Measurements from ENCODE around the gene FAM171A1. TPM values are rescaled to one million over a fixed set of nuclear protein-coding genes. Genes with fewer than 3 reads are reported as not detected.

Gene FAM171A1
- total and polyA plus RNA-seq, 2 donors (not counting 3 experiments of a cell fraction or from before 2014, with no cell fraction given), result 56.3 to 75.8 TPM

- dilution Hi-C loops (cut with MboI; ENCODE audit: extremely low pct_ligation_motif_present, low sequenced_read_pairs) (no loop called here), intact Hi-C loops (cut with micrococcal nuclease) (no loop called here)
- CTCF ChIA-PET, result interaction anchor here (1.6 kb wide), 1 partner anchor 106 kb away, joined by 3 read pairs; the partner anchor contains the start of gene FAM171A1
Measured at GRCh38 chr10:15265056-15265455, 106.0 kb downstream of the FAM171A1 start.

GRCh38 chr10:15263657-15264323 lies 107.3 kb downstream of the FAM171A1 start:
- H3K4me3 ChIP-seq (replicated peaks in 1 of 3; ENCODE audit: insufficient read depth in 1 of 3, low read depth in 1 of 3, low read length in 3 of 3), result no peak overlapping the region
- no peak for DNase-seq (ENCODE audit: low read depth, low spot score)
- H3K27me3 ChIP-seq (ENCODE audit: control insufficient read depth in 2 of 2, insufficient read depth in 2 of 2, low read length in 2 of 2), result no peaks in the 10 kb centered on the region
- TF ChIP-seq POLR2AphosphoS5 (IDR thresholded peaks at IDR 0.05; ENCODE audit: insufficient read depth, low read depth, low read length) (no peak), EZH2 (IDR thresholded peaks at IDR 0.05; ENCODE audit: borderline replicate concordance, low read depth, low read length, severe bottlenecking) (no peak), POLR2A (IDR thresholded peaks at IDR 0.05; ENCODE audit: low read depth, low read length) (no peak), MYC (IDR thresholded peaks at IDR 0.05; ENCODE audit: low read depth, low read length) (no peak), MAX (IDR thresholded peaks at IDR 0.05; ENCODE audit: insufficient read depth, insufficient read length) (no peak), JUN (IDR thresholded peaks at IDR 0.05; ENCODE audit: borderline replicate concordance, insufficient read depth, insufficient read length, low read depth) (no peak), GATA2 (IDR thresholded peaks at IDR 0.05; ENCODE audit: insufficient read depth, insufficient read length, low read depth, low read length) (no peak), FOS (IDR thresholded peaks at IDR 0.05; ENCODE audit: borderline replicate concordance, insufficient read depth, low read length) (no peak)
- TF ChIP-seq, protein P1, sequence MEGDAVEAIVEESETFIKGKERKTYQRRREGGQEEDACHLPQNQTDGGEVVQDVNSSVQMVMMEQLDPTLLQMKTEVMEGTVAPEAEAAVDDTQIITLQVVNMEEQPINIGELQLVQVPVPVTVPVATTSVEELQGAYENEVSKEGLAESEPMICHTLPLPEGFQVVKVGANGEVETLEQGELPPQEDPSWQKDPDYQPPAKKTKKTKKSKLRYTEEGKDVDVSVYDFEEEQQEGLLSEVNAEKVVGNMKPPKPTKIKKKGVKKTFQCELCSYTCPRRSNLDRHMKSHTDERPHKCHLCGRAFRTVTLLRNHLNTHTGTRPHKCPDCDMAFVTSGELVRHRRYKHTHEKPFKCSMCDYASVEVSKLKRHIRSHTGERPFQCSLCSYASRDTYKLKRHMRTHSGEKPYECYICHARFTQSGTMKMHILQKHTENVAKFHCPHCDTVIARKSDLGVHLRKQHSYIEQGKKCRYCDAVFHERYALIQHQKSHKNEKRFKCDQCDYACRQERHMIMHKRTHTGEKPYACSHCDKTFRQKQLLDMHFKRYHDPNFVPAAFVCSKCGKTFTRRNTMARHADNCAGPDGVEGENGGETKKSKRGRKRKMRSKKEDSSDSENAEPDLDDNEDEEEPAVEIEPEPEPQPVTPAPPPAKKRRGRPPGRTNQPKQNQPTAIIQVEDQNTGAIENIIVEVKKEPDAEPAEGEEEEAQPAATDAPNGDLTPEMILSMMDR (IDR thresholded peaks at IDR 0.05; ENCODE audit: extremely low read depth in 1 of 2, insufficient read depth in 1 of 2, low read depth in 1 of 2, low read length in 2 of 2), result no peak
- no TSS peak for BruUV-seq (replicated peaks)
- no peaks in the 10 kb centered on the region for H3K9me3 ChIP-seq (replicated peaks; ENCODE audit: control insufficient read depth, insufficient read depth, low read length)
- no peak overlapping the region for H3K4me2 ChIP-seq (ENCODE audit: insufficient read depth, low read length)
- dilution Hi-C loops (cut with MboI; ENCODE audit: extremely low pct_ligation_motif_present, low sequenced_read_pairs) (no loop called here), intact Hi-C loops (cut with micrococcal nuclease) (loop anchor here (5.0 kb wide), 1 partner anchor 104 kb away; no protein-coding TSS in a partner anchor)
- H3K9ac ChIP-seq (replicated peaks; ENCODE audit: extremely low read depth, insufficient read depth, low read length), result no peak overlapping the region
- H4K20me1 ChIP-seq (replicated peaks; ENCODE audit: control insufficient read depth, extremely low read depth, insufficient read depth, low read length), result no peaks in the 10 kb centered on the region
- no peak overlapping the region for H2AFZ ChIP-seq (ENCODE audit: low read depth, low read length)
- POLR2A ChIA-PET, result no interaction called here
- no peak for FAIRE-seq
- CTCF ChIA-PET, result interaction anchor here (0.5 kb wide), 1 partner anchor 95 kb away, joined by 4 read pairs; no protein-coding TSS in a partner anchor
- peaks cover 2% of the 10 kb centered on the region for H3K4me1 ChIP-seq (ENCODE audit: control insufficient read depth, extremely low read depth, insufficient read depth, low read length)
- H3K36me3 ChIP-seq (ENCODE audit: control insufficient read depth in 2 of 2, extremely low read depth in 1 of 2, insufficient read depth in 2 of 2, low read length in 2 of 2), result peaks cover 3 to 9% of the 10 kb centered on the region in 2 experiments
- H3K27ac ChIP-seq (ENCODE audit: insufficient read depth, low read depth, low read length), result no peak overlapping the region
- no peaks in the 10 kb centered on the region for H3K9me1 ChIP-seq (replicated peaks; ENCODE audit: control insufficient read depth, extremely low read depth, insufficient read depth, low read length)
- H3K79me2 ChIP-seq (ENCODE audit: control insufficient read depth, insufficient read depth, low read length), result peaks cover 4% of the 10 kb centered on the region

More at GRCh38 chr10:15265056-15265455, 106.0 kb downstream of the FAM171A1 start:
- no peak for TF ChIP-seq MYC (IDR thresholded peaks at IDR 0.05; ENCODE audit: low read depth, low read length)
- no peak for TF ChIP-seq EZH2 (IDR thresholded peaks at IDR 0.05; ENCODE audit: borderline replicate concordance, low read depth, low read length, severe bottlenecking)
- no peak for TF ChIP-seq GATA2 (IDR thresholded peaks at IDR 0.05; ENCODE audit: insufficient read depth, insufficient read length, low read depth, low read length)
- TF ChIP-seq JUN (IDR thresholded peaks at IDR 0.05; ENCODE audit: borderline replicate concordance, insufficient read depth, insufficient read length, low read depth), result no peak
- Histone ChIP-seq H3K4me3 (replicated peaks in 1 of 3; ENCODE audit: insufficient read depth in 1 of 3, low read depth in 1 of 3, low read length in 3 of 3) (no peak overlapping the region), H3K9ac (replicated peaks; ENCODE audit: extremely low read depth, insufficient read depth, low read length) (no peak overlapping the region), H2AFZ (ENCODE audit: low read depth, low read length) (no peak overlapping the region), H3K4me2 (ENCODE audit: insufficient read depth, low read length) (no peak overlapping the region), H3K36me3 (ENCODE audit: control insufficient read depth in 2 of 2, extremely low read depth in 1 of 2, insufficient read depth in 2 of 2, low read length in 2 of 2) (peaks cover 3 to 16% of the 10 kb centered on the region in 2 experiments), H3K79me2 (ENCODE audit: control insufficient read depth, insufficient read depth, low read length) (peaks cover 4% of the 10 kb centered on the region), H3K9me3 (replicated peaks; ENCODE audit: control insufficient read depth, insufficient read depth, low read length) (no peaks in the 10 kb centered on the region), H3K9me1 (replicated peaks; ENCODE audit: control insufficient read depth, extremely low read depth, insufficient read depth, low read length) (no peaks in the 10 kb centered on the region), H3K27me3 (ENCODE audit: control insufficient read depth in 2 of 2, insufficient read depth in 2 of 2, low read length in 2 of 2) (no peaks in the 10 kb centered on the region), H3K27ac (ENCODE audit: insufficient read depth, low read depth, low read length) (no peak overlapping the region), H4K20me1 (replicated peaks; ENCODE audit: control insufficient read depth, extremely low read depth, insufficient read depth, low read length) (no peaks in the 10 kb centered on the region), H3K4me1 (ENCODE audit: control insufficient read depth, extremely low read depth, insufficient read depth, low read length) (peaks cover 2% of the 10 kb centered on the region)
- no peak for FAIRE-seq
- no peak for DNase-seq (ENCODE audit: low read depth, low spot score)
- no TSS peak for BruUV-seq (replicated peaks)
- POLR2A ChIA-PET, result no interaction called here

Data from endothelial cell of umbilical vein (primary cell).